Measurements from ENCODE around the gene CTAG1A. TPM values are rescaled to one million over a fixed set of nuclear protein-coding genes. Genes with fewer than 3 reads are reported as not detected.
"Not testable (repeated sequence)": the region's sequence is repeated elsewhere in the genome, so short reads cannot be mapped to it uniquely, and the experiment has no call there.

CTAG1A gene
- total RNA-seq, 2 experiments from 2014 or later = not detected

- CTCF ChIA-PET = no interaction called here
- H3K27ac Mint-ChIP-seq = no peak overlapping the region
- H3K36me3 Mint-ChIP-seq (ENCODE audit: low read depth) = no peaks in the 10 kb centered on the region
- DNase-seq (no peak), ATAC-seq (no peak)
- no peaks in the 10 kb centered on the region for H3K9me3 Mint-ChIP-seq (ENCODE audit: low read depth)
- H3K27me3 Mint-ChIP-seq = no peaks in the 10 kb centered on the region
- POLR2A ChIA-PET = no interaction called here
- H3K4me1 Mint-ChIP-seq = no peaks in the 10 kb centered on the region
- intact Hi-C loops (cut with DNase I, micrococcal nuclease) = no loop called here
- H3K4me3 Mint-ChIP-seq = no peak overlapping the region
These were observed 18.0 kb downstream of the CTAG1A start for GRCh38 chrX:154602766-154603437.

GRCh38 chrX:154603438-154604430 is 18.8 kb downstream of the CTAG1A start:
- DNase-seq = no peak
- ChIA-PET CTCF (interaction anchor here (0.6 kb wide), 1 partner anchor 1644 kb away, joined by 3 read pairs; no protein-coding TSS in a partner anchor), POLR2A (no interaction called here)
- Mint-ChIP-seq H3K27me3 (no peaks in the 10 kb centered on the region), H3K4me1 (no peaks in the 10 kb centered on the region), H3K27ac (no peak overlapping the region), H3K9me3 (ENCODE audit: low read depth) (no peaks in the 10 kb centered on the region), H3K4me3 (no peak overlapping the region), H3K36me3 (ENCODE audit: low read depth) (no peaks in the 10 kb centered on the region)
- no peak for ATAC-seq
- intact Hi-C loops (cut with DNase I, micrococcal nuclease) = no loop called here

GRCh38 chrX:154605566-154605965 is 20.6 kb downstream of the CTAG1A start:
- no peaks in the 10 kb centered on the region for H3K36me3 Mint-ChIP-seq (ENCODE audit: low read depth)
- ChIA-PET POLR2A (no interaction called here), CTCF (no interaction called here)
- H3K4me1 Mint-ChIP-seq = no peaks in the 10 kb centered on the region
- H3K9me3 Mint-ChIP-seq (ENCODE audit: low read depth) = no peaks in the 10 kb centered on the region
- no peak for ATAC-seq
- no peak overlapping the region for H3K4me3 Mint-ChIP-seq
- intact Hi-C loops (cut with DNase I, micrococcal nuclease) = no loop called here
- no peaks in the 10 kb centered on the region for H3K27me3 Mint-ChIP-seq
- no peak for DNase-seq
- H3K27ac Mint-ChIP-seq = no peak overlapping the region

- no peaks in the 10 kb centered on the region for H3K36me3 Mint-ChIP-seq (ENCODE audit: low read depth)
- no peak overlapping the region for H3K4me3 Mint-ChIP-seq
- ChIA-PET CTCF (no interaction called here), POLR2A (no interaction called here)
- H3K27ac Mint-ChIP-seq = no peak overlapping the region
- no peaks in the 10 kb centered on the region for H3K4me1 Mint-ChIP-seq
- no peak for DNase-seq
- H3K9me3 Mint-ChIP-seq (ENCODE audit: low read depth) = no peaks in the 10 kb centered on the region
- intact Hi-C loops (cut with DNase I, micrococcal nuclease) = no loop called here
- no peaks in the 10 kb centered on the region for H3K27me3 Mint-ChIP-seq
- no peak for ATAC-seq
These were observed 22.4 kb downstream of the CTAG1A start for GRCh38 chrX:154607370-154607769.

GRCh38 chrX:154607976-154608375 is 23.0 kb downstream of the CTAG1A start:
- DNase-seq; POLR2A ChIA-PET; H3K36me3 Mint-ChIP-seq (ENCODE audit: low read depth); H3K4me1 Mint-ChIP-seq; ATAC-seq; H3K27me3 Mint-ChIP-seq; H3K27ac Mint-ChIP-seq; CTCF ChIA-PET; intact Hi-C loops (cut with DNase I, micrococcal nuclease); H3K9me3 Mint-ChIP-seq (ENCODE audit: low read depth); H3K4me3 Mint-ChIP-seq: not testable (repeated sequence)

GRCh38 chrX:154608823-154609222 is 23.9 kb downstream of the CTAG1A start:
- DNase-seq; intact Hi-C loops (cut with DNase I, micrococcal nuclease); ATAC-seq: not testable (repeated sequence)

GRCh38 chrX:154611146-154611545 is 26.2 kb downstream of the CTAG1A start:
- H3K9me3 Mint-ChIP-seq (ENCODE audit: low read depth); intact Hi-C loops (cut with DNase I, micrococcal nuclease); H3K4me1 Mint-ChIP-seq; POLR2A ChIA-PET; DNase-seq; H3K36me3 Mint-ChIP-seq (ENCODE audit: low read depth); CTCF ChIA-PET; H3K27me3 Mint-ChIP-seq; H3K4me3 Mint-ChIP-seq; ATAC-seq; H3K27ac Mint-ChIP-seq: not testable (repeated sequence)

More at GRCh38 chrX:154608823-154609222, 23.9 kb downstream of the CTAG1A start:
- POLR2A ChIA-PET; CTCF ChIA-PET; H3K4me3 Mint-ChIP-seq; H3K4me1 Mint-ChIP-seq; H3K9me3 Mint-ChIP-seq (ENCODE audit: low read depth); H3K27me3 Mint-ChIP-seq; H3K27ac Mint-ChIP-seq; H3K36me3 Mint-ChIP-seq (ENCODE audit: low read depth): not testable (repeated sequence)

- ATAC-seq; H3K36me3 Mint-ChIP-seq (ENCODE audit: low read depth); intact Hi-C loops (cut with DNase I, micrococcal nuclease); H3K4me1 Mint-ChIP-seq; POLR2A ChIA-PET; DNase-seq; H3K9me3 Mint-ChIP-seq (ENCODE audit: low read depth); H3K4me3 Mint-ChIP-seq; CTCF ChIA-PET; H3K27me3 Mint-ChIP-seq; H3K27ac Mint-ChIP-seq: not testable (repeated sequence)
These were observed 28.7 kb downstream of the CTAG1A start for GRCh38 chrX:154613586-154613985.

GRCh38 chrX:154619182-154619581 is 34.2 kb downstream of the CTAG1A start, which contains the start of gene CTAG1B:
TSS of gene CTAG1B (minus strand) at chrX:154619282. CDS start at chrX:154619218, 64 bp downstream.
- H3K4me3 Mint-ChIP-seq; H3K4me1 Mint-ChIP-seq; POLR2A ChIA-PET; CTCF ChIA-PET; H3K27me3 Mint-ChIP-seq; DNase-seq; H3K27ac Mint-ChIP-seq; ATAC-seq; H3K36me3 Mint-ChIP-seq (ENCODE audit: low read depth); H3K9me3 Mint-ChIP-seq (ENCODE audit: low read depth); intact Hi-C loops (cut with DNase I, micrococcal nuclease): not testable (repeated sequence)

- POLR2A ChIA-PET; H3K4me1 Mint-ChIP-seq; H3K9me3 Mint-ChIP-seq (ENCODE audit: low read depth); H3K27ac Mint-ChIP-seq; H3K4me3 Mint-ChIP-seq; H3K36me3 Mint-ChIP-seq (ENCODE audit: low read depth); CTCF ChIA-PET; H3K27me3 Mint-ChIP-seq; DNase-seq; intact Hi-C loops (cut with DNase I, micrococcal nuclease): not testable (repeated sequence)
- peak; percentile 47 for ATAC-seq
These were observed 36.0 kb downstream of the CTAG1A start for GRCh38 chrX:154620767-154621414.

GRCh38 chrX:154628960-154629359 is 44.0 kb downstream of the CTAG1A start:
- H3K9me3 Mint-ChIP-seq (ENCODE audit: low read depth); CTCF ChIA-PET; H3K4me1 Mint-ChIP-seq; H3K27me3 Mint-ChIP-seq; H3K4me3 Mint-ChIP-seq; DNase-seq; POLR2A ChIA-PET; H3K27ac Mint-ChIP-seq; intact Hi-C loops (cut with DNase I, micrococcal nuclease); H3K36me3 Mint-ChIP-seq (ENCODE audit: low read depth): not testable (repeated sequence)
- ATAC-seq = peak; percentile 66

Data from activated CD4-positive, alpha-beta T cell treated with anti-CD3 and anti-CD28 coated beads for 36 hours (primary cell).